Measurements from ENCODE around the gene FGD3.

Gene FGD3

GRCh38 chr9:93035106-93035660, 87.9 kb downstream of the FGD3 start:
- DNase-seq: no peak

- DNase-seq: no peak
Measured at GRCh38 chr9:93035821-93036351, 88.6 kb downstream of the FGD3 start.

- no peak for DNase-seq
Measured at GRCh38 chr9:93036887-93037475, 89.7 kb downstream of the FGD3 start.

GRCh38 chr9:93037476-93037971, 90.2 kb downstream of the FGD3 start:
- DNase-seq: no peak

- DNase-seq: no peak
Measured at GRCh38 chr9:93038918-93039317, 91.6 kb downstream of the FGD3 start.

- DNase-seq: no peak
Measured at GRCh38 chr9:93039456-93039855, 92.1 kb downstream of the FGD3 start.

GRCh38 chr9:93039976-93040375, 92.7 kb downstream of the FGD3 start:
- no peak for DNase-seq

- no peak for DNase-seq
Measured at GRCh38 chr9:93040409-93040808, 93.1 kb downstream of the FGD3 start.

GRCh38 chr9:93041108-93041802, 93.9 kb downstream of the FGD3 start:
- no peak for DNase-seq

- DNase-seq: no peak
Measured at GRCh38 chr9:93043122-93043521, 95.8 kb downstream of the FGD3 start.

GRCh38 chr9:93045521-93045920, 98.2 kb downstream of the FGD3 start:
- no peak for DNase-seq

GRCh38 chr9:93048566-93049448, 101.5 kb downstream of the FGD3 start:
- no peak for DNase-seq

GRCh38 chr9:93049491-93049890, 102.2 kb downstream of the FGD3 start:
- no peak for DNase-seq

- DNase-seq: no peak
Measured at GRCh38 chr9:93050231-93050630, 102.9 kb downstream of the FGD3 start.

- no peak for DNase-seq
Measured at GRCh38 chr9:93051680-93052089, 104.4 kb downstream of the FGD3 start.

GRCh38 chr9:93052791-93053540, 105.6 kb downstream of the FGD3 start:
- DNase-seq: no peak

GRCh38 chr9:93053781-93054331, 106.5 kb downstream of the FGD3 start:
- DNase-seq: no peak

- DNase-seq: no peak
Measured at GRCh38 chr9:93054758-93055704, 107.7 kb downstream of the FGD3 start.

- no peak for DNase-seq
Measured at GRCh38 chr9:93057042-93057702, 109.8 kb downstream of the FGD3 start.

- DNase-seq: no peak
Measured at GRCh38 chr9:93057703-93058354, 110.5 kb downstream of the FGD3 start.

Data from CD4-positive, alpha-beta T cell treated with Interleukin-4 for 4 hours (primary cell).